Loucy (cell line): ENCODE measurements around the gene SDK1.

Experiments used
- H2AFZ ChIP-seq: fragments of 200-600 bp; sonication (generic); 2 replicates; pipeline ENCODE4 v1.6.0; 2016; ENCODE audit warnings: antibody characterized with exemption, mild to moderate bottlenecking, low read length, moderate library complexity
- H3F3A ChIP-seq: fragments of 200-600 bp; 2 replicates; pipeline ENCODE4 v1.6.0; 2016; ENCODE audit warnings: antibody characterized with exemption, low read depth, mild to moderate bottlenecking
- H3K27me3 ChIP-seq: fragments of 200-600 bp; sonication (generic); 2 replicates; pipeline ENCODE4 v1.6.1; 2014; ENCODE audit warnings: low read length, mild to moderate bottlenecking; ENCODE audit not compliant: insufficient read depth, poor library complexity, severe bottlenecking
- H3K36me3 ChIP-seq: fragments of 200-600 bp; sonication (generic); 2 replicates; pipeline ENCODE4 v1.6.1; 2016; ENCODE audit warnings: low read length; ENCODE audit not compliant: insufficient read depth
- H3K4me1 ChIP-seq: fragments of 200-600 bp; sonication (generic); 2 replicates; pipeline ENCODE4 v1.5.1; 2014; ENCODE audit warnings: low read length, mild to moderate bottlenecking; ENCODE audit not compliant: insufficient read depth, poor library complexity, severe bottlenecking
- H3K4me2 ChIP-seq: fragments of 200-600 bp; sonication (generic); 2 replicates; pipeline ENCODE4 v1.6.0; 2014; ENCODE audit warnings: antibody characterized with exemption, low read length, low read depth, mild to moderate bottlenecking; ENCODE audit not compliant: poor library complexity, severe bottlenecking
- H3K4me3 ChIP-seq: fragments of 200-600 bp; sonication (generic); 2 replicates; pipeline ENCODE4 v1.5.1; 2014; ENCODE audit warnings: low read length, mild to moderate bottlenecking, mixed read lengths; ENCODE audit not compliant: poor library complexity, severe bottlenecking
- H3K79me2 ChIP-seq: fragments of 200-600 bp; sonication (generic); 2 replicates; pipeline ENCODE4 v1.6.1; 2014; ENCODE audit warnings: low read length; ENCODE audit not compliant: insufficient read depth
- H3K9ac ChIP-seq: fragments of 200-600 bp; sonication (generic); 2 replicates; pipeline ENCODE4 v1.6.0; 2014; ENCODE audit warnings: mild to moderate bottlenecking, low read depth, low read length, moderate library complexity; ENCODE audit not compliant: poor library complexity, severe bottlenecking
- H3K9me2 ChIP-seq: fragments of 200-600 bp; sonication (generic); replicated peaks from 2 replicates; pipeline ENCODE4 v1.6.1; 2016; ENCODE audit warnings: low read depth, low read length, mixed read lengths
- H3K9me3 ChIP-seq: fragments of 200-600 bp; sonication (generic); 2 replicates; pipeline ENCODE4 v1.6.1; 2014; ENCODE audit warnings: mild to moderate bottlenecking, antibody characterized with exemption, low read length, low read depth; ENCODE audit not compliant: insufficient read depth
- H4K20me1 ChIP-seq: fragments of 200-600 bp; sonication (generic); 2 replicates; pipeline ENCODE4 v1.6.0; 2014; ENCODE audit warnings: antibody characterized with exemption, low read length, mild to moderate bottlenecking; ENCODE audit not compliant: insufficient read depth, poor library complexity, severe bottlenecking
- EZH2phosphoT487 ChIP-seq: fragments of 200-600 bp; IDR thresholded peaks from 2 replicates; pipeline ENCODE4 v1.6.1; 2018; ENCODE audit warnings: antibody characterized with exemption, mild to moderate bottlenecking, moderate library complexity, borderline replicate concordance
- TF ChIP-seq, protein P1 (sequence below): fragments of 200-600 bp; sonication (generic); conservative IDR thresholded peaks from 2 replicates; pipeline ENCODE4 v1.5.1; 2014; ENCODE audit warnings: mild to moderate bottlenecking, antibody characterized with exemption, low read length

SDK1 gene

DNA sequence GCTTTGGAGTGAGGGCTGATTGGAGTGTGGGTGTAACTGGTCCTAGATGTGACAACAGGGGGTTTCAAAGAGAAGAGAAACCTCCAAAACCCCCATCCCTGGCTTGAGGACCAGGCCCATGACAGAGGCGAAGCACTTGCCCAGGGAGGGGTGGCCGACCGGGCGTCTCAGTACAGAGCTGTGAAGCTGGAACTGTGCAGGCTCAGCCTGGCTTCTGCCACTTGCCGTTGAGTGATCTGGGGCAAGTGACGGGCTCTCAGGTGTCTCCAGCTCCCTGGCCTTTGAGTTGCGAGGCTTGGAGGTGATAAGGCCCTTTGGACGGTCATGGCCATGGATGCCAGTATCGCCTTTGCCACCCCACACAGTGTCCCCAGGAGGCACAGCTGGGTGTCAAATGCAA is 849.7 kb downstream of the SDK1 start:
- Histone ChIP-seq H3K27me3 (no peaks in the 10 kb centered on the region), H2AFZ (no peak overlapping the region), H3K9ac (no peak overlapping the region), H4K20me1 (no peaks in the 10 kb centered on the region), H3K4me3 (no peak overlapping the region), H3K79me2 (no peaks in the 10 kb centered on the region), H3K4me1 (no peaks in the 10 kb centered on the region), H3K4me2 (no peak overlapping the region), H3K9me3 (peaks cover 30% of the 10 kb centered on the region; the same call in 1 of the 2 replicates), H3K9me2 (no peaks in the 10 kb centered on the region), H3K36me3 (no peaks in the 10 kb centered on the region), H3F3A (no peaks in the 10 kb centered on the region)
- no peak for TF ChIP-seq EZH2phosphoT487
- TF ChIP-seq, protein P1, sequence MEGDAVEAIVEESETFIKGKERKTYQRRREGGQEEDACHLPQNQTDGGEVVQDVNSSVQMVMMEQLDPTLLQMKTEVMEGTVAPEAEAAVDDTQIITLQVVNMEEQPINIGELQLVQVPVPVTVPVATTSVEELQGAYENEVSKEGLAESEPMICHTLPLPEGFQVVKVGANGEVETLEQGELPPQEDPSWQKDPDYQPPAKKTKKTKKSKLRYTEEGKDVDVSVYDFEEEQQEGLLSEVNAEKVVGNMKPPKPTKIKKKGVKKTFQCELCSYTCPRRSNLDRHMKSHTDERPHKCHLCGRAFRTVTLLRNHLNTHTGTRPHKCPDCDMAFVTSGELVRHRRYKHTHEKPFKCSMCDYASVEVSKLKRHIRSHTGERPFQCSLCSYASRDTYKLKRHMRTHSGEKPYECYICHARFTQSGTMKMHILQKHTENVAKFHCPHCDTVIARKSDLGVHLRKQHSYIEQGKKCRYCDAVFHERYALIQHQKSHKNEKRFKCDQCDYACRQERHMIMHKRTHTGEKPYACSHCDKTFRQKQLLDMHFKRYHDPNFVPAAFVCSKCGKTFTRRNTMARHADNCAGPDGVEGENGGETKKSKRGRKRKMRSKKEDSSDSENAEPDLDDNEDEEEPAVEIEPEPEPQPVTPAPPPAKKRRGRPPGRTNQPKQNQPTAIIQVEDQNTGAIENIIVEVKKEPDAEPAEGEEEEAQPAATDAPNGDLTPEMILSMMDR, result no peak

DNA sequence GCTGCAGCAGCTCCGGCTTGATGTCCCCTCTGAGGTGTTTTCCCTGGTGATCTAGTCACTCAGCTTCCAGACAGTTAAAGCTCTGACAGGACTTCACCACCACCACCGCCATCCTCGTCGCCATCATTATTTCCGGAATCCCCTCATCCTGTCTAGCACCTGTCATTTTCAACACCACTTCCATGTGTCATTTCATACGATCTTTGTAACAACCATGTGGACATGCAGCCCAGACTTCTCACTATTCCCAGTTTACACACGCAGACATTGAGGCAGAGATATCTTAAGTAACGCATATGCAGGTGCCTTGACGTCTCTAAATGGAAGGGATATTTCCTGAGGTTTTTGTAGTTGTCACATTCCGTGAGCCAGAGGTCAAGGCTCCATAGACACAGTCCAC is 850.5 kb downstream of the SDK1 start:
- no peaks in the 10 kb centered on the region for H3K36me3 ChIP-seq
- peaks cover 36% of the 10 kb centered on the region; the same call in 1 of the 2 replicates for H3K9me3 ChIP-seq
- H3K27me3 ChIP-seq, result no peaks in the 10 kb centered on the region
- H3K79me2 ChIP-seq, result no peaks in the 10 kb centered on the region
- no peak overlapping the region for H2AFZ ChIP-seq
- no peak overlapping the region for H3K4me3 ChIP-seq
- H3K9ac ChIP-seq, result no peak overlapping the region
- no peaks in the 10 kb centered on the region for H3K9me2 ChIP-seq
- no peaks in the 10 kb centered on the region for H3K4me1 ChIP-seq
- TF ChIP-seq, protein P1, result no peak
- no peak for TF ChIP-seq EZH2phosphoT487
- no peak overlapping the region for H3K4me2 ChIP-seq
- H4K20me1 ChIP-seq, result no peaks in the 10 kb centered on the region
- H3F3A ChIP-seq, result no peaks in the 10 kb centered on the region

DNA sequence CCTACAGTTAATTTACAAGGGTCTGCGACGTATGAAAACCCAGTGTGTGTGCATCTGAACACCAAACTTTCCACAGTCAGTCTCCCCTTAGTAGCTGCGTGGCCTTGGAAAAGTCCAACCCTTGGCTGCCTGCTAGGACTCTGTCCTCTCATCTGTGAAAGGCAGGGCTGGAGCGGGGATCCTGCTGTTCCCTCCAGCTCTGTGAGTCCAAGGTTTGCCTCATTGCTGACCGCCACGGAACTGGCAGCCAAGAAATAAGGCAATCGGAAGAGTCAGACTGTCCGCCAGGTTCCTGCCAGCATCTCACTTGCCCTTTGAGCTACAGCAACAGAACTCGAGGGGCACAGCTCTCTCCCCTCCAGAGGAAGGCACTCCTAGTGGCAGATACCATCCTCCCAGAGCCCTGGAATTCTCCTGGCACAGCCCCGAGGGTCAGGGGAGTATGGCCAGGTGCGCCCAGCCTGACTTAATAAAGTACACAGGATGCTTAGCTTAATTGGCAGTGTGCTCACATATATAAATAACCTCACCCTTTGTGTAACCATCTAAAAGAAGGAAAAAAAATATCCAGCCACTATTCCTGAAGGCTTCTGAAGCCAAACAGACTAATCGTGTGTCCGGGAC is 851.0 kb downstream of the SDK1 start:
- Histone ChIP-seq H3K27me3 (no peaks in the 10 kb centered on the region), H3K9ac (no peak overlapping the region), H3K9me3 (peaks cover 37% of the 10 kb centered on the region; the same call in 1 of the 2 replicates), H4K20me1 (no peaks in the 10 kb centered on the region), H3K4me1 (no peaks in the 10 kb centered on the region), H3K79me2 (no peaks in the 10 kb centered on the region), H3F3A (no peaks in the 10 kb centered on the region), H3K4me3 (no peak overlapping the region), H3K36me3 (no peaks in the 10 kb centered on the region), H3K9me2 (no peaks in the 10 kb centered on the region), H3K4me2 (no peak overlapping the region), H2AFZ (no peak overlapping the region)
- TF ChIP-seq, protein P1, result no peak
- TF ChIP-seq EZH2phosphoT487, result no peak
